Upper lobe of left lung (tissue), 6 donors: Measurements from ENCODE around the gene ITM2C. TPM values are rescaled to one million over a fixed set of nuclear protein-coding genes. Genes with fewer than 3 reads are reported as not detected.

ENCODE experiments used
- ATAC-seq, 2 donors: fragments of 200-7000 bp; cut with Tn5 transposase; one replicate each; pipeline ENCODE4 v1.9.1; 2022; ENCODE audit warnings: mild to moderate bottlenecking in 2 of 2, moderate library complexity in 2 of 2; ENCODE audit not compliant: low FRiP score in 2 of 2
- DNase-seq, 2 donors: peaks; one replicate each; pipeline ENCODE4 v3.0.0-alpha.2; 2019 to 2020
- H3K27ac ChIP-seq, 4 donors: fragments of 200-600 bp; sonication (generic); one replicate each; pipeline ENCODE4 v1.5.1; 2016 to 2019
- H3K27me3 ChIP-seq, 4 donors: fragments of 200-600 bp; sonication (generic); one replicate each; pipeline ENCODE4 v1.5.1; 2017 to 2019
- H3K36me3 ChIP-seq, 4 donors: fragments of 200-600 bp; sonication (generic); one replicate each; pipeline ENCODE4 v1.5.1; 2016 to 2019
- H3K4me1 ChIP-seq, 4 donors: fragments of 200-600 bp; sonication (generic); one replicate each; pipeline ENCODE4 v1.5.1; 2018 to 2019
- H3K4me3 ChIP-seq, 4 donors: fragments of 200-600 bp; sonication (generic); one replicate each; pipeline ENCODE4 v1.5.1; 2017 to 2019; ENCODE audit warnings: mild to moderate bottlenecking in 2 of 4, moderate library complexity in 1 of 4
- H3K9me3 ChIP-seq, 4 donors: fragments of 200-600 bp; sonication (generic); one replicate each; pipeline ENCODE4 v1.5.1; 2018 to 2019
- CTCF ChIP-seq, 6 experiments: fragments of 450-650 bp in 4 of 6; fragments of 200-600 bp in 2 of 6; sonication (generic) in 2 of 6; IDR thresholded peaks; one replicate each; pipeline ENCODE4 v1.5.1; 2016 to 2019; ENCODE audit warnings: antibody characterized with exemption in 6 of 6
- EP300 ChIP-seq, 4 donors: sonication (generic); formaldehyde crosslinking; IDR thresholded peaks; one replicate each; pipeline ENCODE4 v1.5.1; 2017; ENCODE audit warnings: antibody characterized with exemption in 4 of 4, control low read depth in 2 of 4
- POLR2A ChIP-seq, 4 donors: fragments of 450-650 bp; IDR thresholded peaks; one replicate each; pipeline ENCODE4 v1.5.1; 2016 to 2017; ENCODE audit warnings: antibody characterized with exemption in 4 of 4, mild to moderate bottlenecking in 2 of 4
- POLR2AphosphoS5 ChIP-seq, 2 donors: sonication (generic); formaldehyde crosslinking; IDR thresholded peaks; one replicate each; pipeline ENCODE4 v1.5.1; 2017; ENCODE audit warnings: antibody characterized with exemption in 2 of 2
- WGBS, 2 donors: methylation state at CpG; one replicate each; pipeline ENCODE4 v1.1.5; 2017 to 2018; 5-methylcytosine and 5-hydroxymethylcytosine counted together
- total RNA-seq, 6 donors: library from RNA; depleted of rRNA in 4 of 6; stranded (reverse); fragments of >200 nt in 4 of 6; gene quantifications; one replicate each; pipeline versions ENCODE4 v1.1.0 to v1.2.1, GENCODE V29; 2016 to 2021
- donor health status: DM: no; HTN: no; CAD: no; lungs with moderate emphysema.
- donor health status: DM: no; HTN: yes; CAD: no; lungs with severe emphysema.

ITM2C gene
- total RNA-seq, 6 donors from 2014 or later = 19.9 to 40.4 (median 25.6) TPM

DNA sequence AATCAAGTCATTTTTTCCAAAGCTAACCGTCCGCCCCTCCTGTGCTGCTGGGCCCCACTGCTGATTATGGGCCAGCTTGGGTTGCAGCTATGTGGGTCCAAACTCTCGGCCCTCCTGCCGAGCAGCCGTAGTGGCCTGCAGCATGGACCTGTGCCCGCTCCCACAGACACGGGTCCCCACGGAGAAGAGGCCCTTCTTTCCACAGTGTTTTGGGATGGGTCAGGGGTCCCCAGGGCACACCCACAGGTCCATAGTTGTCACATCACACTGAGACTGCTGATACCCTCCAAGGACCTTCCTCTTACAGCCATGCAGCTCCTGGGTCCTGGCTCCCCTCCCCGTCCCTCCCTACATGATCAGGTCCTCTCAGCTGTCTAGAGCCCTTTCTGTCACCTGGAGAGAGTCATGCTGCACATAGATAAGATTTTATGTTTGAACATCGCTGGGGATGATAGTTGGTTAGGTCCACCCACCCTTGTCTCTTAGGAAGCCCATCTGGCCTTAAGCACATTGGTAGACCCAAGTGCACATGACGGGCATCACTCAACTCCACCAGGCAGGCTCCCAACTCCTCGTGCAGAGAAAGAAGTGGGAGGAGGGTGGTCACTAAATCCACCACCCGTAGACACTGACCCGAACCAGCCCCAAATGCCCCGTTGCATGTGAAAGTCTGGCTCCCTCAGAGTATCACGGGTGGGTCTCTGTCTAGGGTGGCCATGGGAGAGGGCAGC, 42.8 kb downstream of the ITM2C start:
- TF ChIP-seq EP300 (IDR thresholded peaks at IDR 0.05) = no peak
- TF ChIP-seq POLR2A (IDR thresholded peaks at IDR 0.05) = no peak
- no peak for TF ChIP-seq CTCF (IDR thresholded peaks at IDR 0.05)
- TF ChIP-seq POLR2AphosphoS5 (IDR thresholded peaks at IDR 0.05) = no peak
- DNase-seq (peak in 1 of 2 donors; percentile 11), ATAC-seq (no peak)
- H3K4me1 ChIP-seq = peaks cover 0 to 2% (median 0%) of the 10 kb centered on the region in 4 donors
- H3K4me3 ChIP-seq = no peak overlapping the region
- WGBS, 2 donors = 96 to 98% methylated on average over 15 to 16 of the region's 16 CpGs
- no peak overlapping the region for H3K27ac ChIP-seq
- no peaks in the 10 kb centered on the region for H3K36me3 ChIP-seq
- H3K27me3 ChIP-seq = no peaks in the 10 kb centered on the region
- no peaks in the 10 kb centered on the region for H3K9me3 ChIP-seq

GRCh38 chr2:230908092-230908594, 43.4 kb downstream of the ITM2C start:
- ATAC-seq (no peak), DNase-seq (peak in 1 of 2 donors; percentile 16)
- 65 to 67% methylated on average over 5 to 6 of the region's 6 CpGs for WGBS, 2 donors
- H3K27ac ChIP-seq = no peak overlapping the region
- no peaks in the 10 kb centered on the region for H3K27me3 ChIP-seq
- H3K36me3 ChIP-seq = no peaks in the 10 kb centered on the region
- no peak for TF ChIP-seq CTCF (IDR thresholded peaks at IDR 0.05)
- TF ChIP-seq EP300 (IDR thresholded peaks at IDR 0.05) = no peak
- TF ChIP-seq POLR2A (IDR thresholded peaks at IDR 0.05) = no peak
- no peak for TF ChIP-seq POLR2AphosphoS5 (IDR thresholded peaks at IDR 0.05)
- H3K4me3 ChIP-seq = no peak overlapping the region
- H3K4me1 ChIP-seq = peaks cover 0 to 2% (median 0%) of the 10 kb centered on the region in 4 donors
- H3K9me3 ChIP-seq = no peaks in the 10 kb centered on the region

DNA sequence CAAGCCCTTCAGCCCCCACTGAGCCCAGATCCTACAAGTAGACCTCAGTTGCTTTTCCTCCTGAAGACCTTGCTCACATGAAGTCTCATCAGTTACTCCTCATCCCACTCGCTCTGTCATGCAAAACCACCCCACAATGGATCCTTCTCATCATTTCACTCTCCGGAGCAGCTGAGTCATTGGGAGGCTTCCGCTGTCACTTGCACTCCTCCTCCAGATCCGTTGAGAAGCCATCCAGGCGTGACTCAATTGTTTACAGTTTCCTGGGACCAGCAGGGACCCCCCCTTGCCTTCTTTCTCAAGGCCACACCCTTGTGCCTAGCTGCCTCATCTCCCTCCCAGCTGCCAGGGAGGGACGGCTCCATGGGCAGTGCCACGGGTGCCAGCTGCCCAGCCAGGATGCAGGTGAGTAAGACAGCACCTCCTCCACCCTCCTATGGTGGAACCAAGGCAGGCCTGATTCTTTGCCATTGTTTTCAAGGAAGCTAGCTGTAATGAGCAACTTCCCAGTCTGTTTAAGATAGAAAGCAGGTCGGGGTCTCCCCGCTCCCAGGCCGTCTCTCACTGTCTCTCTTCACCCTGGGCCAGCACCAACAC, 44.0 kb downstream of the ITM2C start:
- no peak for TF ChIP-seq CTCF (IDR thresholded peaks at IDR 0.05)
- no peak for TF ChIP-seq POLR2A (IDR thresholded peaks at IDR 0.05)
- no peak for TF ChIP-seq POLR2AphosphoS5 (IDR thresholded peaks at IDR 0.05)
- TF ChIP-seq EP300 (IDR thresholded peaks at IDR 0.05) = no peak
- 74 to 75% methylated on average over 10 of the region's 10 CpGs for WGBS, 2 donors
- H3K4me1 ChIP-seq = peaks cover 0 to 2% (median 0%) of the 10 kb centered on the region in 4 donors
- no peaks in the 10 kb centered on the region for H3K27me3 ChIP-seq
- ATAC-seq = peak in 1 of 2 donors; percentile 34
- no peak overlapping the region for H3K4me3 ChIP-seq
- H3K27ac ChIP-seq = no peak overlapping the region
- no peaks in the 10 kb centered on the region for H3K9me3 ChIP-seq
- peak in 1 of 2 donors; percentile 19 for DNase-seq
- no peaks in the 10 kb centered on the region for H3K36me3 ChIP-seq

- H3K27me3 ChIP-seq = no peaks in the 10 kb centered on the region
- TF ChIP-seq POLR2A (IDR thresholded peaks at IDR 0.05) = no peak
- no peak for TF ChIP-seq POLR2AphosphoS5 (IDR thresholded peaks at IDR 0.05)
- no peak for TF ChIP-seq CTCF (IDR thresholded peaks at IDR 0.05)
- WGBS, 2 donors = 90 to 95% methylated on average over 17 to 18 of the region's 18 CpGs
- DNase-seq = peak in 1 of 2 donors; percentile 18
- H3K27ac ChIP-seq = no peak overlapping the region
- no peaks in the 10 kb centered on the region for H3K36me3 ChIP-seq
- H3K4me1 ChIP-seq = peaks cover 0 to 2% (median 0%) of the 10 kb centered on the region in 4 donors
- H3K9me3 ChIP-seq = no peaks in the 10 kb centered on the region
- no peak for ATAC-seq
- no peak overlapping the region for H3K4me3 ChIP-seq
Observed at GRCh38 chr2:230909841-230910545, 45.3 kb downstream of the ITM2C start.
